ENCODE measurements around the gene ANKHD1. TPM values are rescaled to one million over a fixed set of nuclear protein-coding genes. Genes with fewer than 3 reads are reported as not detected.
A peak's percentile ranks its signal among the peaks of the same experiment; 100 is the strongest.

Gene ANKHD1
- total and polyA plus RNA-seq, 9 of the 15 experiments (the other 6 are each of a cell fraction or from before 2014, with no cell fraction given) = 38.9 to 138 (median 78.7) TPM

- TF ChIP-seq PURB (CRISPR knock-in tag; IDR thresholded peaks at IDR 0.05; ENCODE audit: low read depth) (no peak), SRSF1 (IDR thresholded peaks at IDR 0.05; ENCODE audit: low read depth, low read length) (no peak), PTRF (tag; IDR thresholded peaks at IDR 0.05) (no peak), EHMT2 (IDR thresholded peaks at IDR 0.05) (no peak), ZBTB8A (IDR thresholded peaks at IDR 0.05; ENCODE audit: partially characterized antibody) (no peak), DPF2 (IDR thresholded peaks at IDR 0.05) (peak; percentile 19; the same call in 1 of the 2 replicates), MEIS2 (IDR thresholded peaks at IDR 0.05; ENCODE audit: partially characterized antibody) (peak; percentile 93), PKNOX1 (IDR thresholded peaks at IDR 0.05) (peak; percentile 87), BACH1 (tag; IDR thresholded peaks at IDR 0.05) (no peak), RUNX1 (IDR thresholded peaks at IDR 0.05; ENCODE audit: low read depth) (no peak), RFX5 (IDR thresholded peaks at IDR 0.05; ENCODE audit: low read depth, low read length) (no peak), CHD7 (IDR thresholded peaks at IDR 0.05; ENCODE audit: low read depth, low read length) (no peak), CEBPB (tag; IDR thresholded peaks at IDR 0.05) (peak; percentile 99), MYBL2 (IDR thresholded peaks at IDR 0.05; ENCODE audit: low read depth) (no peak), MYBL2 (CRISPR knock-in tag; IDR thresholded peaks at IDR 0.05; ENCODE audit: borderline replicate concordance) (no peak), PPARD (CRISPR knock-in tag; IDR thresholded peaks at IDR 0.05) (no peak), RFX1 (IDR thresholded peaks at IDR 0.05) (no peak), ZNF444 (CRISPR knock-in tag; IDR thresholded peaks at IDR 0.05) (no peak), ZNF561 (CRISPR knock-in tag; conservative IDR thresholded peaks at IDR 0.05) (no peak), TAF15 (IDR thresholded peaks at IDR 0.05; ENCODE audit: low read depth, low read length) (no peak), ZNF785 (CRISPR knock-in tag; IDR thresholded peaks at IDR 0.05) (no peak)
Measured at GRCh38 chr5:140420226-140420570, 18.6 kb downstream of the ANKHD1 start (continued).
